HG02840 (cell line): ENCODE results near the gene EXOC6B.

Experiments used
- ATAC-seq: cut with Tn5 transposase; IDR thresholded peaks from one replicate; pipeline ENCODE4 v1.9.1; 2021; ENCODE audit warnings: mild to moderate bottlenecking, moderate library complexity, moderate number of reproducible peaks; ENCODE audit not compliant: unreplicated experiment, low FRiP score

Gene EXOC6B

DNA sequence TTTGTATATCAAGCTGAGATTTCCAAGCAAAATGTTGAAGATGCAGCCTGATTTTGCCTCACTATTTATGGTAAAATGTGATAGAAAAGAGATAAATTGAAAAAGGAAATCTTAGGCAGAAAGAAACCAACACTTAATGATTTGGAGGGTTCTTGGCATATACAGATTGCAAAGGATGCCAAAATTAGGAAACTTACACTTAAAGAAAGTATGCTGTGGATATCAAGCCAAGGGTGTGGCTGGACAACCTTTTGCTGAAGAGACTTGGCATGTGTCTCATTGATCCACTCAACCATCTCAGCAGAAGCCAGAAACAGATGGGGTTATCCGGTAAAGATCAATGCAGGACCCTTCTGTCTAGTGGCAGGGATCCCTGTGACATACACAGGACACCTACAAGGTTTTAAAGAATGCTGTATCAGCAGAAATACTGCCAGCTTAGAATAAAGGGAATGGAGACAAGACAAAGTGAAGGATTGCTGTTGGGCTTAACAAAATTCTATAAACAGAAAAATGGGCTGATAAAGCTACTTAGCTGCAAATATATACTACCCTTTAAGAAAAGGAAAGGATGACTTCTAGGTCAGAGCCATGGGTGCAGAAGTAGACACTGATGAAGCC, 570.9 kb downstream of the EXOC6B start:
- no peak for ATAC-seq

DNA sequence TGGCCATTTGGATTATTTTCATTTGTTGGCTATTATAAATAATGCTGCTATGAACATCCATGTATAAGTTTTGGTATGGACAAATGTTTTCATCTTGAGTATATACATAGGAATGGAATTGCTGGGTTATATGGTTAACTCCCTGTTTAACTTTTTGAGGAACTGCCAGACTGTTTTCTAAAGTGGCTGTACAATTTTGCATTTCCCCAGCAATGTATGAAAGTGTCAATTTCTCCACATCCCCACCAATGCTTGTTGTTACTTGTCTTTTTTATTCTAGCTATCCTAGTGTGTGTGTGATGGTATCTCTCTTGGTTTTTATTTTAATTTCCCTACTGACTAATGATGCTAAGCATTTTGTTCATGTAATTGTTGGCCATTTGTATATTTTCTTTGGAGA, 587.5 kb downstream of the EXOC6B start:
- ATAC-seq = no peak

DNA sequence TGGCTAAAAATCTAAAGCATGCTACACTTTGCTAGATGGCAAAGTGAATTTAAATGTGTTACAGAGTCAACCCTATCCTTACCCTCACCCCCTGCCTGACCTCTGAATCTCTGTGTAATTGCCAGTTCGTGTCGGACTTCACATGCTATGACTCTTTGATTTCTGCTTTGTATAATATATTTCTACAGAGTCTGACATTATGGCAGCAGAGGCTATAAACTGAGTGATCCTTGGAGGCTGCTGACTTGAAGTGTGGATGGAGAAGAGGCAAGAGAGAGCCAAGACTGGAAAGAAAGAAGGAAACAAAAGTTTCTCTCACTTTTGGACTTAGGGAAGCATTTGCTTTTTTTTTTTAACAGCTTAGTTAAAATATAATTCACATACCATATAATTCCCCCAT, 588.3 kb downstream of the EXOC6B start:
- ATAC-seq = no peak

DNA sequence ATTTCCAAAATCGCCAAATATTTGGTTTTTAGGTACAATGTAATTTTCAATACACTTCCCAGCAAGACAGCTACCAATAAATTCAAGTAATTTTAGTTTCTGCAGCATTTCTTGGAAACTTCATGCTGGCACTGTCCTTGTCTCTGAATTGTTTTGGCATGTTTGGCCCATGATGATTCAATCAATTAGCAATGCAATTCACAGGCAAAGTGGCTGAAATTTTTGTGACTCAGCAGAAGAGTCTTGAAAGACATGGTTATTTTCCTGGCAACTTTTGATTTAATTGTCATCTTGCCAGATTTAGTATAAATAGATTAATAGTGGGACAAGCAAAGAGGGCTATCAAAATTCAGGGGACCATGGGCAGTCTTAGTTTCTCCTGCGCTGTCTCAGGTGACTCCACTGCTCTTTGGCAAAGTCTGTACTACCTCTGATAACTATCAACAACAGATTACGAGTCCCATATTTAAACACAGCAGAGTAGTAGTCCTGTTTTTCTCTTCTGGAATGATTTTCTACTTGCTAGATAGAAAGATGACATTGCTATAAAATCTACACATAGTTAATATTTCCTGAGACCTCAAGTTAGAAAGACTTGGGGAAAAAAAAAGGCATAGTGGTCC, 589.3 kb downstream of the EXOC6B start:
- ATAC-seq = no peak

DNA sequence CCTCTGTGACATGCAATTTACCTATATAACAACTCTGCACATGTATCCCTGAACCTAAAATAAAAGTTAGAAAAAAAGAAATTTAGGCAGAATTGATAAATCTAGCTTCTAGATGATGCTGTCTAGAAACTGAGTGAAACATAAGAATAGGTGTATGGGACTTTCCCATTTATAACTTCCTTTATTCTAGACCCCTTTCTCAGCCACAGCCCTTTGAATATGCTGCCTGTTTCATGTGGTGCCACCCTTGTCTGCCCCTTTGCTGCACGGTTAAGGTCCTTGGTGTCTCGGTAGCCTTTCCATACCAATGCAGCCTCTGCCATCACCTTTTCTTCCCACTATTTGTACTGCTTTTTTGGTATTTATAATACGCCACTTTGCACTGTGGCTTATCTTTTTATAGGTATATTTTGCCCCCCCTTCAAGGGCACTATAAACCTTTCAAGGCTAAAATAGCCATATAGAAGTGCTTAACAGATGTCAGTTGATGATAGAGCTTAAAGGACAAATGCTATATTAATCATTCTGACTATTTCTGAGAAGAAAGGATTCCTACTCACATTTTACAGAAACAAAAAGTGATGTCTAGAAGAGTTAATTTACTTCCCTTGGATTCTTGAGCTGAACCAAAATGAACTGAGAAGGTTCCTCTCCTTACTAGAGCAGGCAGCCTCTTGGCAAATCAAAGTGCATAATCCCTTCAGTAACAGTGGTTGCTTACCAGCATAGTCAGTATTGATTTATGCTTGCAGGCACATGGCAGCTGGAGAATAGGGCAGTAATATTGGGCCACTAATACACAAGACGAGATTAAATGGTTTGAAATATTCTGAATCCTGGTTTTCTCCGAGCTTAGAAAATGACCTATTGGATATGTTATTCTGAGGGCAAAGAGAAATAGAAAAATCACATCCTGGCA, 590.1 kb downstream of the EXOC6B start:
- ATAC-seq = no peak

DNA sequence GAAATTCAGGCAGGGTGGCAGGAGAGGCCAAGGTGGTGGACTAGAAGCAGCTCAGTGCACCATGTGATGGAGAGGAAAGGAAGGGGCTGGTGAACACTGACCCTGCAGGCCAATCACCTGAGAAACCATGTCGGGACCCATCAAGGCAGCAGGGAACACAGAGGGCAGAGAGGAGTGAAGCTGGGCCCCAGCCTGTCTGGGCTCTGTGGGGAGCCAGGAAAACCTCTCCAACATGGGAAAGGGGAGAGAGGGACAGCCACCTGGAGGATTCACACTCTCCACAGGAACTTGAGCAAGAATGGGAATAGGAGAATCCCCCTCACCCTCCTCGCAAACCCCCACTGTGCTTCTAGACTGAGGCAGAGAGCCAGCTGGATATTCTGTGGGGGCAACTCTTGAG, 592.6 kb downstream of the EXOC6B start:
- ATAC-seq = no peak

DNA sequence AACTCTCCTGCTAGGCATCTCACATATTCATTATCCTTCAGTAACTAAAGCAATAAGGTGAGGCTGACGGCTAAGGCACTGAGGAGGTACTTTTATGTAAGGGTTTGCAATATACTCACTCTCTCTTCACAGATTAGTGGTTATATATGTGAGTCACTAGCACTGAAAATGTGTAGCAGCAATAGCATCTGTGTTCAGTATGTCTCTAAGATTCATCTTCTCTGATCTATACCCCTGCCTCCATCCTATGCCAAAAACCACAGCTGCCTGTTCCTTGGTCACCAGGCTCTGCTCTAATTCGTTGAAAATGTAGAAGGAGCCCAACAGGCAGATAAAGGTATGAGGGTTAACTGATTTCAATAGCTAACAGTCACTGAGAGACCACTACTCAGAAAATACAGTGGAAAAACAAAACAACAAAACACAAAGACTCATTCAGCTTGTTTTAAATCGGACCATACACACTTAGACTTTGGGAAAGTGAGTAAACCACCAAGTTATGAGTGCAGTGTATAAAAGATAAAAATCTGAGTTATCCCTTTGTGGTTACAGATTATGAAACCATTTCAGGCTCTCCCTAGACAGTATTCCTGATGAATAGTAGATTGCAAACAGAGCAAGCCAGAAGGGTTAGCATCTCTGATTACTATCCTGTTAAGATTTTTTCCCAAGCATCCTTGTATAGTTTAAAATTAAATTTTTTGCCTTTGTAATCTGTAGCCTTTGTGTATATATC, 602.8 kb downstream of the EXOC6B start:
- ATAC-seq = no peak

DNA sequence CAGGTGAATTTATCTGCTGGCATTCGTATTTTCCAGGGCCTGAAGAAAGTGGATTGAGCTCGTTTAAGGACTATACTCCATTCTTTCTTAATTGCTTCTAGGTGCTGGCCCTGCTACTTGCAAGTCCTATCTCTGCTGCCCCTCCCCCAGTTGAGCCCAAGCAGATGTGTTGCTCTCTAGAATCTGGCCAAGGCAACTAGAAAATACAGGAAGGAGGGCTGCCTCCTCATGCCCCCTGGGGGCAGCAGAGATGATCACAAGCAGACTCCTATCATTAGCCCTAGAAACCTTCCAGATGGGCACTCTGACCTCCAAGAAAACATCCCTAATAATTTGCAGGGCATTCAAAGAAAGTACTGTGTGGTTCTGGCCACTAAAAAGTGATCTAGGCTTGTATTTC, 605.7 kb downstream of the EXOC6B start:
- ATAC-seq = no peak

DNA sequence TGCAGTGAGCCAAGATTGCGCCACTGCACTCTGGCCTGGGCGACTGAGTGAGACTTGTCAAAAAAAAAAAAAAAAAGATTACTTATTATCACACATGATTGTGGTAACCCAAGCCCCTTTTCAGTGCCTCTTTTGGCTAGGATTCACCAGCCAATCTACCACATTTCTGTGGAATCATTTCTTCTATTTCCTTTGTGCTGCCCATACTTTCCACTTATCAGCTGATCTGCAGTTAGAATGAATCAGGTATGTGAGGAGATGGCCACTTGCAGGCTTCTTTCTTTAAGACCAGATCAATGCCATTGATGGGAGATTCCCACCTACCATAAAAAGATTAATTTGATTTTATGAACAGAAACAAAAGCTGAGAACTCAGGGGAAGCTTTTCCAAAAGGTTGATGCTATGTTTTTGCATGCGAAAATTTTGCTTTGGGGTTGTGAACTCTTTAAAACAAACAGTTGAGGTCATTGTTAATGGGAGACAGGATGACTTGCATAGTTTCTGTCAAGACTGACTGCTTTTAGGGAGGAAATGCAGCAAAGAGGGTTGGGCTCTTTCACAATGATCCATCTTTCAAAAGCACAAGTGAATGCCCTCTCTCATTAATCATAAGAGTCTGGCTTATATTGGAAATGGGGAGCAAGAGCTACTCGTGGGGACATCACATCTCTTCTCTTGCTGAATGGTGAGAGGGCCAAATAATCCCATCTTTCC, 611.2 kb downstream of the EXOC6B start:
- no peak for ATAC-seq

DNA sequence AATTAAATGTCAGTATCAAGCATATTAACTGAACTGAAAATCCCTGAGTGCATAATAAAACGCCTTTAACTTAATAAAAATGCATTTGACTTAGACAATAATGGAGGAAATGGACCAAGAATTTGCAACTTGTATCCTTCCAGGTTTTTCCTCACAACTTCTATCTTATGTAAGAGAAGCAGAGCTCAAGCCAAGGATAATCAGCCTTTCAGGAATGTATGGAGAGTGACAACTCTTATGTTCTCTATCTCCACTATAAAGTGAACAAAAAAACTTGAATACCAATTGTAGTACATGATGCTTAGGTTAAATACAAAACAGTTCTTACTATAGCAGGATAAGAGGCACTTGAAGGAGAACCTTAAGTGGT, 613.4 kb downstream of the EXOC6B start:
- no peak for ATAC-seq

DNA sequence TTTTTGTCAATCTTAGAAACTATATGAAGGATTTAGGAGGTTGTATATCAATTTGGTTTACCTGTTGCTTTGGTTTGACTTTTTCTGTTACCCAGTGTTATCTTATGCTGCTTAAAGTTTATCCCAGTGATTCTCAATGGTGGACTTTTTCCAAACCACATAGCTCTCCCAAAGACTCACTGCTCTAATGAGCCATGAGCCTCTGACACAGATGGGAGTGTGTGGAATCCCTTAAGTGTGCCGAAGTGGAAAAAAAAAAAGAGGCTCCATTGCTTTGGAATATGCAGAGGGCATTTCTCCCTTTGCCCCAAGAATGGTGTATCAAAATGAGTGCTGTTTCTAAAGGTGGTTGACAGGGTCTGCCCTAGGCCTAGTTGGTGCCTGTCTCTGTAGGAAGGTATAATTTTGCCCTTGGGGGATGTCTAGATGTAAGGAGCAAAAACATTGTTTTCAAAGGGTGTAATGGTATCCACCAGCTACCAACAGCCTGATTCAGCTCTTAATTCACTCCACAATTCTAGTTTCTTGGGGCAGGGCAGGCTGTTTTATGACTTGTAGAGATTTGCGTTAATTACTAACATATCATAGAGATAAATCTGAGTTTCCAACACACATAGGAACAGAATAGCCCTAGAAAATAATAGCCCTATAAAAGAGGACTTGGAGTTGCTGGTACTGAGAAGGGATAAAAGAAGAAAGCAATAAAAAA, 613.9 kb downstream of the EXOC6B start:
- no peak for ATAC-seq

DNA sequence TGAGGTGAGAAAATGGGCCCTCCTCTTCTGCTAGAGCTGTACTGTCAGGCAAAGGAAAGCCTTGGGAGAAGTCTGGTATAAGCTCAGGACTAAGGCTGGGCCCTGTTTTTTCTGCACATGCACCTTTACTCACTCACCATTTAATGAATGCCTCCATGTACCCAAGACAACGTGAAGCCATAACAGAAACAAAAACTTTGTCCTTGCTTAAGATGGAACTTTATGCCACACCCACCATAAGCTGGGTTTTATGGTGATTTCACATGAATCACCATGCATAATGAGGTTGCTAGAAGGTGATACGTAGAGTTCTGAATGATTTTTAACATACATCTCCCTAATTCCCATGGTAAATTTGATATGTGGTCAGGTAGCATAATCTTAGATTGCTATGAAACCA, 614.5 kb downstream of the EXOC6B start:
- ATAC-seq = no peak

DNA sequence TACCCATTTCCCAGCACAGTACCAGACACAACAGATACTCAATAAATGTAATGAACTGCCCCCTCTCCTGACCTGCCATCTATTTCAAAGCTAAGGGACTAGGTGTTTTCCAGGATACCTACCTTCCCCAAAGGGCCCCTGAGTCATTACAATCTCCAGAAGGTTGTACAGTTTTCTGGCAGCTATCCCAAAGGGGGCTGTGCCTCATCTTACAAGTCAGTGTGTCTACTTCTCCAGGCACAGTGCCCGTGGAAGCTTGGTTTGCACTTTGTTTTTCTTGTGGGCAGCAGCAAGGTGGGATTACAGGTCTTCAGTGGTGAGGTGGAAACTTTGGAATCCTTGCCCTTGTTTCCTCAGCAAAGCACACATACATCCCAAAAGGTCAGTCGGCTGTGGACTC, 615.4 kb downstream of the EXOC6B start:
- ATAC-seq = no peak

DNA sequence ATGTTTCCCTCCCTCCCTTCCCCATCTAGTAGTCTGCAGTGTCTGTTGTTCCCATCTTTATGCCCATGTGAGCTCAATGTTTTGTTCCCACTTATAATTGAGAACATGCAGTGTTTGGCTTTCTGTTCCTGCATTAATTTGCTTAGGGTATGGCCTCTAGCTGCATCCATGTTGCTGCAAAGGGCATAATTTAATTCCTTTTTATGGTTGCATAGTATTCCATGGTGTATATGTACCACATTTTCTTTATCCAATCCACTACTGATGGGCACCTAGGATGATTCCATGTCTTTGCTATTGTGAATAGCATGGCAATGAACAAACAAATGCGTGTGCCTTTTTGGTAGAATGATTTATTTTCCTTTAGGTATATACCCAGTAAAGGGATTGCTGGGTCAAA, 617.6 kb downstream of the EXOC6B start:
- no peak for ATAC-seq

DNA sequence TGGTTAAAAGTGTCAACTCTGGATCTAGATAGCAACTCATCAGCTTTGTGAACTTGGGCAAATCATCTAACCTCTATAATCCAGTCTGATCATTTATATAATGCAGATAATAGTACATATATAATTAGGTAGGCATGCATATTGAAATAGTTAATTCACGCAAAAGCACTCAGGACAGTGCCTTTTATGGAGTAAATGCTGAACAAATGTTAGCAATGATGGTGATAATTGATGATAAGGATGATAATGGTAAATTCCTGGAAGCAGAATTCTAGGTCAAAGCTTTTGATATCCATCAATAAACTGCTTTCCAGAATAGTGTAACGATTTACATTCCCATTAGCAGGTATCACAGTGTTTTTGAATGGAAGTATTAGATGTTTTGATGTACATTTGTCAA, 618.5 kb downstream of the EXOC6B start:
- ATAC-seq = no peak

DNA sequence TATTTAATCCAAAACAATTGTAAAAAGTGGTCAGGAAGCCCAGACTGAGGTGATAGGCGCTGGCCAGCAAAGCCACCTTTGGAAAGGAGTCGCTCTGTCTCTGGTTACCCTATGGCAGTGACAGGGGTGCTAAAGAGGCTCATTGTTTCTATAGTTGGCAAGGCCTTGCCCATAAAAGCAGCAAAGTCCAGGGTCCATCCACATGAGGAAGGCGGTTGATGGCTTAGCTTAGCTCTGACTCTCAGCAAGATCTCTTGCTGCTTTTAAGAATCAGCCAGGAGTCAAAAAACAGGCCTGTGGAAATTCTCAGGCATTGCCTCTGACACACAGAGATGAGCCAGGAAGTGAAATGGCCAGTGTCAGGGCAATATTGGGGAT, 620.3 kb downstream of the EXOC6B start:
- no peak for ATAC-seq

DNA sequence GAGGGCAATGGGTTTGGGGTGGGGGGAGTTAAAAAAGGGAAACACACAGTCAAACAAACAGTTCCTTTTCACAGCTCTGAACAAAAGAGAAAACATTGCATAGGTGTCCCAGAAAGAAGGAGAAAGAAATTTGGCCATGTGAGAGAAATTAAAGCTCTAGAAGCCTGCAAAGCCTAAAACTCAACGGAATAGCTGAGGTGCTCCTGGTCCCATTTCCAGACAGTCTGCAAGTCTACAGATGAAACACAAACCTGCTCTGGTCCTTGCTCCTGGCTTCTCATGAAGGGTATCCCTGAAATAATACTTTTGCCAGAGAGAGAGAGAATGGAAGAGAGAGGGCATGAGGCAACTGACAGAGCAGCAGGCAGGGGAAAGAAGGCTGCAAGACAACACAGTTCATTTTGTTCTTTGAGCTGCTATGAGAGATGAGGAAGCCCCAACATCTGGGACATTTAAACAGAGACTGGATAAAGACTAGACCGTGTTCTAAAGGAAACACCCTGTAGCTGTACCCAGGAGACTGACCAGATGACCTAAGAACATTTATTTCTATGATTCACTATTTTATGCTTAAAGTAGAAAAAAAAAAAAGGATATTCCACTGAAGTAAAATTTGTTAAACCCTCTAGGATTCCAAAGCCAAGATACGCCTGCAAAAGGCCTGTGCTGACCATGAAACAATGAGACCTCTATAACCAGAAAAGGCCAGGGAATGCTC, 620.9 kb downstream of the EXOC6B start:
- no peak for ATAC-seq

DNA sequence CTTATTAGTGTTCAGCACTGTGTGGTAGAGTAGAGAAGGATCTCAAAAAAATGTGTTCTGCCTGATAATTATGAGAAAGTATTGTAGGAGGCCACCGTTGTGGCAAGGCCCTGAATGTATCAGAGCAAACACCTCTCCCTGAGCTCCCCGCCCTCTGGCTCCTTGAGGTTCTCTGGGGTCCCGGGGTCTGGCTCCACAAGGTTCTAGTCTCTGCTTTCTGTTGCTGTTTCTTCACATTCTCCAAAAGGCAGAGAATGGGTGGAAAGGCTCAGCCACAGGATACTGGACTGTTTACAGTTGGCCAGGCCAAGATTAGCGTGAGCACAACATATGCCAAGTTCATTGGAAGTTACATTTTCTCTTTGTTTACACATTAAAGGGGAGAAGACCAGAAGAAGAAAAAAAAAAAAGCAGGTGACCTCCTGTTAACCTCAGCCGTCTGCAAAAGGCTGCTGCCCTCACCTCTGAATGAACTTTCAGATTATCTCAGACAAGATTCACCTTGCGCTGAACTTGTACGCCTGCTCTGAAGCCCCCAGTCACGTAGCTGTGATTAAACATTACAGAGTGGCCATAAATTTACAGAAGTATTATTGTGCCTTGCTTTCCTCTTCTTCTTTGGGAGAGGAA, 621.6 kb downstream of the EXOC6B start:
- ATAC-seq = no peak
